ENCODE results near the gene KMT2B. TPM values are rescaled to one million over a fixed set of nuclear protein-coding genes. Genes with fewer than 3 reads are reported as not detected.

The KMT2B gene
- total RNA-seq, 2 donors from 2014 or later, result 32.3 to 89.5 TPM

DNA sequence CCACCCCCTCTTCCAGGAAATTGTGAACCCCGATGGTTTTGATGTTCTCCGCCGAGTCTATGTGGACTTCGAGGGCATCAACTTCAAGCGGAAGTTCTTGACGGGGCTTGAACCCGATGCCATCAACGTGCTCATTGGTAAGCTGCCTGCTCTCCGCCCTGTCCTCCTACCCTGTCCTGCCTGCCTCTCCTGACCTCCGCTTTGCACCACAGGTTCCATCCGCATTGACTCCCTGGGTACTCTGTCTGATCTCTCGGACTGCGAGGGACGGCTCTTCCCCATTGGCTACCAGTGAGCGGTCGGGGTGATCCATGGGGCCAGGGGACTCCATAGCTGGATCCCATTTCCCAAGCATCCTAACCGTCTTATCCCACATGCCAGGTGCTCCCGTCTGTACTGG, 12.5 kb downstream of the KMT2B start:
- 89% methylated on average over 18 of the region's 18 CpGs for WGBS
- Histone ChIP-seq H3K9me3 (no peaks in the 10 kb centered on the region), H3K27ac (no peak overlapping the region), H3K36me3 (peaks cover 25 to 66% of the 10 kb centered on the region in 2 donors), H3K27me3 (replicated peaks; ENCODE audit: insufficient read depth) (no peaks in the 10 kb centered on the region), H3K4me1 (replicated peaks) (peaks cover 3% of the 10 kb centered on the region), H3K4me3 (no peak overlapping the region)
- intact Hi-C loops (cut with DNase I), result no loop called here
- TF ChIP-seq, protein P1, sequence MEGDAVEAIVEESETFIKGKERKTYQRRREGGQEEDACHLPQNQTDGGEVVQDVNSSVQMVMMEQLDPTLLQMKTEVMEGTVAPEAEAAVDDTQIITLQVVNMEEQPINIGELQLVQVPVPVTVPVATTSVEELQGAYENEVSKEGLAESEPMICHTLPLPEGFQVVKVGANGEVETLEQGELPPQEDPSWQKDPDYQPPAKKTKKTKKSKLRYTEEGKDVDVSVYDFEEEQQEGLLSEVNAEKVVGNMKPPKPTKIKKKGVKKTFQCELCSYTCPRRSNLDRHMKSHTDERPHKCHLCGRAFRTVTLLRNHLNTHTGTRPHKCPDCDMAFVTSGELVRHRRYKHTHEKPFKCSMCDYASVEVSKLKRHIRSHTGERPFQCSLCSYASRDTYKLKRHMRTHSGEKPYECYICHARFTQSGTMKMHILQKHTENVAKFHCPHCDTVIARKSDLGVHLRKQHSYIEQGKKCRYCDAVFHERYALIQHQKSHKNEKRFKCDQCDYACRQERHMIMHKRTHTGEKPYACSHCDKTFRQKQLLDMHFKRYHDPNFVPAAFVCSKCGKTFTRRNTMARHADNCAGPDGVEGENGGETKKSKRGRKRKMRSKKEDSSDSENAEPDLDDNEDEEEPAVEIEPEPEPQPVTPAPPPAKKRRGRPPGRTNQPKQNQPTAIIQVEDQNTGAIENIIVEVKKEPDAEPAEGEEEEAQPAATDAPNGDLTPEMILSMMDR (IDR thresholded peaks at IDR 0.05), result no peak
- TF ChIP-seq POLR2A (IDR thresholded peaks at IDR 0.05) (no peak), POLR2AphosphoS5 (IDR thresholded peaks at IDR 0.05) (no peak)
- no peak for DNase-seq (ENCODE audit: low spot score)

DNA sequence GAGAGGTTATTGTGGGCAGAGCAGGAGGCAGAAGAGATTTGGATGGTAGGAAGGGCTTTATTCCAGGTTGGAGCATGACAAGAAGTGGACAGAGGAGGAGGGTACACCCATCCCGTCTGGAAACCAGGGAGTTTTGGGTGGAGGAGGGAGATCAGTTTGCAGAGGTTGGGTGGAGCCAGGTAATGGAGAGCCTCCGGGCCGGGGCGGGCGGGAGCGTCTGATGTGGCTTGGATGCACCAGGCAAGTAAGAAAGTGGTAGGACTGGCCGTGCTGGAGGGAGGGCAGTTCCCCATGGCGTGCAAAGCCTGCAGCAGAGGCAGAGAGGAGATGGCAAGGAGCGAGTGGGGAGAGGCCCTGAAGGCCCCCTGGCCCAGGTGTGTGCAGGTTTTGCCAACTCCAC, 13.6 kb downstream of the KMT2B start:
- intact Hi-C loops (cut with DNase I), result no loop called here
- no peaks in the 10 kb centered on the region for H3K27me3 ChIP-seq (replicated peaks; ENCODE audit: insufficient read depth)
- DNase-seq (ENCODE audit: low spot score), result peak; percentile 74
- H3K36me3 ChIP-seq, result peaks cover 22 to 57% of the 10 kb centered on the region in 2 donors
- H3K9me3 ChIP-seq, result no peaks in the 10 kb centered on the region
- H3K27ac ChIP-seq, result peak overlapping the region in 1 of 2 donors; percentile 1
- 57% methylated on average over 9 of the region's 9 CpGs for WGBS
- H3K4me3 ChIP-seq, result no peak overlapping the region
- TF ChIP-seq POLR2A (IDR thresholded peaks at IDR 0.05), result no peak
- peak; percentile 34 for TF ChIP-seq POLR2AphosphoS5 (IDR thresholded peaks at IDR 0.05)
- H3K4me1 ChIP-seq (replicated peaks), result peaks cover 3% of the 10 kb centered on the region

DNA sequence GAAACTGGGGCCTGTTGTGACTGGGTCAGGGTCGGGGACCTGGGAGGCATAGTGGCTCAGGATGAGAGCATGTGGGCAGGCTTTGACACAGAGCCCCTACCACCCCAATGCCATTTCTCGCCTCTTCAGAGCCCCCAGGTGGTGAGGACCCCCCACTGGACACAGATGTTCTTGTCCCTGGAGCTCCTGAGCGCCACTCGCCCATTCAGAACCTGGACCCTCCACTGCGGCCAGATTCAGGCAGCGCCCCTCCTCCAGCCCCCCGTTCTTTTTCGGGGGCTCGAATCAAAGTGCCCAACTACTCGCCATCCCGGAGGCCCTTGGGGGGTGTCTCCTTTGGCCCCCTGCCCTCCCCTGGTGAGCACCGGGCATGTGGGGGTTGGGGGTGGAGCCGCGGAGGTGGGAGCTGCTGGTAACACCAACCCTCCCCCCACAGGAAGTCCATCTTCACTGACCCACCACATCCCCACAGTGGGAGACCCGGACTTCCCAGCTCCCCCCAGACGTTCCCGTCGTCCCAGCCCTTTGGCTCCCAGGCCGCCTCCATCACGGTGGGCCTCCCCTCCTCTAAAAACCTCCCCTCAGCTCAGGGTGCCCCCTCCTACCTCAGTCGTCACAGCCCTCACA, 14.1 kb downstream of the KMT2B start:
- no peak overlapping the region for H3K27ac ChIP-seq
- DNase-seq (ENCODE audit: low spot score), result no peak
- H3K36me3 ChIP-seq, result peaks cover 22 to 53% of the 10 kb centered on the region in 2 donors
- intact Hi-C loops (cut with DNase I), result no loop called here
- 82% methylated on average over 21 of the region's 21 CpGs for WGBS
- TF ChIP-seq, protein P1 (IDR thresholded peaks at IDR 0.05), result no peak
- TF ChIP-seq POLR2A (IDR thresholded peaks at IDR 0.05) (no peak), POLR2AphosphoS5 (IDR thresholded peaks at IDR 0.05) (no peak)
- H3K27me3 ChIP-seq (replicated peaks; ENCODE audit: insufficient read depth), result no peaks in the 10 kb centered on the region
- H3K4me1 ChIP-seq (replicated peaks), result peaks cover 3% of the 10 kb centered on the region
- H3K9me3 ChIP-seq, result no peaks in the 10 kb centered on the region
- H3K4me3 ChIP-seq, result no peak overlapping the region

DNA sequence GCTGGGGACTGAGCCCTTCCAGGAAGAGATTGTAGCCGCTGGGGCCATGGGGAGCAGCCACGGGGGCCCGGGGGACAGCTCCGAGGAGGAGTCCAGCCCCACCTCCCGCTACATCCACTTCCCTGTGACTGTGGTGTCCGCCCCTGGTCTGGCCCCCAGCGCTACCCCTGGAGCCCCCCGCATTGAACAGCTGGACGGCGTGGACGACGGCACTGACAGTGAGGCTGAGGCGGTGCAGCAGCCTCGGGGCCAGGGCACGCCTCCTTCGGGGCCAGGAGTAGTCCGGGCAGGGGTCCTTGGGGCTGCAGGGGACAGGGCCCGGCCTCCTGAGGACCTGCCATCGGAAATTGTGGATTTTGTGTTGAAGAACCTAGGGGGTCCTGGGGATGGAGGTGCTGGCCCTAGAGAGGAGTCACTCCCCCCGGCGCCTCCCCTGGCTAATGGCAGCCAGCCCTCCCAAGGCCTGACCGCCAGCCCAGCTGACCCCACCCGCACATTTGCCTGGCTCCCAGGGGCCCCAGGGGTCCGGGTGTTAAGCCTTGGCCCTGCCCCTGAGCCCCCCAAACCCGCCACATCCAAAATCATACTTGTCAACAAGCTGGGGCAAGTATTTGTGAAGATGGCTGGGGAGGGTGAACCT, 14.9 kb downstream of the KMT2B start:
- Histone ChIP-seq H3K27ac (no peak overlapping the region), H3K36me3 (peaks cover 15 to 47% of the 10 kb centered on the region in 2 donors), H3K27me3 (replicated peaks; ENCODE audit: insufficient read depth) (no peaks in the 10 kb centered on the region), H3K4me3 (no peak overlapping the region), H3K4me1 (replicated peaks) (peaks cover 3% of the 10 kb centered on the region), H3K9me3 (no peaks in the 10 kb centered on the region)
- WGBS, result 88% methylated on average over 23 of the region's 25 CpGs
- intact Hi-C loops (cut with DNase I), result no loop called here
- TF ChIP-seq POLR2A (IDR thresholded peaks at IDR 0.05), result no peak
- no peak for TF ChIP-seq POLR2AphosphoS5 (IDR thresholded peaks at IDR 0.05)
- TF ChIP-seq, protein P1 (IDR thresholded peaks at IDR 0.05), result no peak
- DNase-seq (ENCODE audit: low spot score), result no peak

DNA sequence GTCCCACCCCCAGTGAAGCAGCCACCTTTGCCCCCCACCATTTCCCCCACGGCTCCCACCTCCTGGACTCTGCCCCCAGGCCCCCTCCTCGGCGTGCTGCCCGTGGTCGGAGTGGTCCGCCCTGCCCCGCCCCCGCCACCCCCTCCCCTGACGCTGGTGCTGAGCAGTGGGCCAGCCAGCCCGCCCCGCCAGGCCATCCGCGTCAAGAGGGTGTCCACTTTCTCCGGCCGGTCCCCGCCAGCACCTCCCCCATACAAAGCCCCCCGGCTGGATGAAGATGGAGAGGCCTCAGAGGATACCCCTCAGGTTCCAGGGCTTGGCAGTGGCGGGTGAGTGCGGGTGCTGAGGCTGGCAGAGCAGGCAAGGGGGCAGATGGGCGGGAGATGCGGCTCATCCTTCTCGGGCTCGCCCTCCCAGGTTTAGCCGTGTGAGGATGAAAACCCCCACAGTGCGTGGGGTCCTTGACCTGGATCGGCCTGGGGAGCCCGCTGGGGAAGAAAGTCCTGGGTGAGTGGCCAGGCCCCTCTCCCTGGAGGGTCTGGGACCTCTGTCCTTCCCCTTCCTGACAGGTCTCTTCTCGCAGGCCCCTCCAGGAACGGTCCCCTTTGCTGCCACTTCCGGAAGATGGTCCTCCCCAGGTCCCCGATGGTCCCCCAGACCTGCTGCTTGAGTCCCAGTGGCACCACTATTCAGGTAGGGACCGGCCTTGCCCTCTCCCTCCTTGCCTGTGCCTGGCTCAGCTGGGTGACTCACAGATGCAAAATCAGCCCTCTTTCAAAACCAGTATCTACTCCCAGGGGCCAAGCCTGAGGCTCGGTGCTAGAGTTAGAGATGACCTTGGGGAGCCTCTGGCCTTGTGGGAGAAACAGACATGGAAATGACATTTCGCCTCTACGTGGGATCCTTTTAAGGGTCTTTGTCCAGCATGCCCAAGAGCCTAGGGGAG, 15.7 kb downstream of the KMT2B start:
- Histone ChIP-seq H3K27ac (no peak overlapping the region), H3K4me3 (no peak overlapping the region), H3K27me3 (replicated peaks; ENCODE audit: insufficient read depth) (no peaks in the 10 kb centered on the region), H3K36me3 (peaks cover 11 to 47% of the 10 kb centered on the region in 2 donors), H3K4me1 (replicated peaks) (peaks cover 3% of the 10 kb centered on the region), H3K9me3 (no peaks in the 10 kb centered on the region)
- WGBS, result 88% methylated on average over 30 of the region's 35 CpGs
- no peak for TF ChIP-seq POLR2A (IDR thresholded peaks at IDR 0.05)
- TF ChIP-seq POLR2AphosphoS5 (IDR thresholded peaks at IDR 0.05), result no peak
- intact Hi-C loops (cut with DNase I), result no loop called here
- DNase-seq (ENCODE audit: low spot score), result no peak
